H1 (cell line): ENCODE measurements around the gene STK36. TPM values are rescaled to one million over a fixed set of nuclear protein-coding genes. Genes with fewer than 3 reads are reported as not detected.

Source experiments
- CTCF ChIA-PET: fragments of 300-600 bp; sonication (Branson Sonifier 250); formaldehyde crosslinking; loops from one replicate; lab custom pipeline; 2021; ENCODE audit not compliant: partially characterized antibody; lab: Charles Lee
- POLR2A ChIA-PET: fragments of 300-600 bp; sonication (Branson Sonifier 250); formaldehyde crosslinking; loops from one replicate; lab custom pipeline; 2021; ENCODE audit warnings: inconsistent platforms; ENCODE audit not compliant: partially characterized antibody; lab: Charles Lee
- DNase-seq, 2 experiments: peaks; one replicate each; pipeline versions ENCODE4 v3.0.0 to v3.0.0-alpha.2; 2010 to 2022; ENCODE audit warnings: low spot score in 2 of 2, low read depth in 1 of 2, mixed read lengths in 1 of 2
- FAIRE-seq: peaks from 2 replicates; lab custom pipeline; 2011; peaks lifted over from hg19 to GRCh38; lab: Jason Lieb, UNC
- H2AFZ ChIP-seq: 2 replicates; pipeline ENCODE4 v1.8.1; 2012; ENCODE audit warnings: low read length, inconsistent platforms
- H2AK5ac ChIP-seq: 2 replicates; pipeline ENCODE4 v1.6.1; 2013; ENCODE audit warnings: low read depth, low read length
- H2BK120ac ChIP-seq: replicated peaks from 2 replicates; pipeline ENCODE3; 2013; ENCODE audit warnings: low read depth, low read length, inconsistent platforms
- H2BK12ac ChIP-seq: 2 replicates; pipeline ENCODE4 v1.6.1; 2013; ENCODE audit warnings: low read depth, low read length
- H2BK15ac ChIP-seq: 2 replicates; pipeline ENCODE4 v1.6.1; 2013; ENCODE audit warnings: low read length
- H2BK20ac ChIP-seq: 2 replicates; pipeline ENCODE4 v1.6.1; 2013; ENCODE audit warnings: low read length
- H2BK5ac ChIP-seq: 2 replicates; pipeline ENCODE4 v1.6.1; 2013; ENCODE audit warnings: low read depth, low read length
- H3K14ac ChIP-seq: 2 replicates; pipeline ENCODE4 v1.6.1; 2013; ENCODE audit warnings: inconsistent platforms; ENCODE audit not compliant: insufficient read length
- H3K18ac ChIP-seq: 2 replicates; pipeline ENCODE4 v1.6.1; 2013; ENCODE audit warnings: low read length; ENCODE audit errors: extremely low read depth
- H3K23ac ChIP-seq: 2 replicates; pipeline ENCODE4 v1.6.1; 2013; ENCODE audit warnings: inconsistent platforms; ENCODE audit not compliant: insufficient read length
- H3K23me2 ChIP-seq: 2 replicates; pipeline ENCODE4 v1.6.1; 2013; ENCODE audit warnings: low read depth, low read length
- H3K27ac ChIP-seq: 2 replicates; pipeline ENCODE4 v1.6.1; 2011; ENCODE audit warnings: low read depth, low read length, inconsistent platforms
- H3K27me3 ChIP-seq, 4 experiments: replicated peaks in 1 of 4; 1 replicate in 1 of 4; 2 replicates in 3 of 4; pipeline versions ENCODE4 v1.6.1 to v1.8.1; 2011 to 2013; ENCODE audit warnings: low read length in 3 of 4, mild to moderate bottlenecking in 3 of 4, inconsistent platforms in 2 of 4, mixed read lengths in 2 of 4, moderate library complexity in 1 of 4; ENCODE audit not compliant: control insufficient read depth in 3 of 4, insufficient read depth in 3 of 4; ENCODE audit errors: extremely low read depth in 1 of 4
- H3K36me3 ChIP-seq, 4 experiments: 2 replicates each; pipeline versions ENCODE4 v1.6.1 to v1.8.1; 2011 to 2013; ENCODE audit warnings: mild to moderate bottlenecking in 4 of 4, low read length in 3 of 4, moderate library complexity in 2 of 4, control low read depth in 1 of 4, inconsistent platforms in 1 of 4; ENCODE audit not compliant: insufficient read depth in 4 of 4, control insufficient read depth in 2 of 4
- H3K4ac ChIP-seq: replicated peaks from 2 replicates; pipeline ENCODE3; 2013; ENCODE audit warnings: low read length, low read depth, mixed read lengths, inconsistent platforms; ENCODE audit not compliant: insufficient read length
- H3K4me1 ChIP-seq, 4 experiments: replicated peaks in 1 of 4; 1 replicate in 1 of 4; 2 replicates in 3 of 4; pipeline versions ENCODE4 v1.6.1 to v1.8.1; 2011 to 2013; ENCODE audit warnings: low read length in 3 of 4, inconsistent platforms in 2 of 4, mixed read lengths in 1 of 4; ENCODE audit not compliant: insufficient read depth in 4 of 4, control insufficient read depth in 3 of 4
- H3K4me2 ChIP-seq, 2 experiments: 2 replicates each; pipeline versions ENCODE4 v1.6.1 to v1.8.1; 2011 to 2013; ENCODE audit warnings: low read depth in 2 of 2, low read length in 2 of 2, control low read depth in 1 of 2, inconsistent platforms in 1 of 2, mild to moderate bottlenecking in 1 of 2; ENCODE audit not compliant: insufficient read depth in 1 of 2
- H3K4me3 ChIP-seq, 4 experiments: fragments of 200-600, 300-600 bp in 1 of 4; sonication (generic), shearing (Covaris generic), sonication (Bioruptor Twin) in 1 of 4; 2 replicates each; pipeline versions ENCODE4 v1.5.1 to v1.8.1; 2011 to 2016; ENCODE audit warnings: low read length in 4 of 4, low read depth in 3 of 4, control low read depth in 2 of 4, inconsistent platforms in 2 of 4, mild to moderate bottlenecking in 2 of 4, mixed read lengths in 1 of 4, moderate library complexity in 1 of 4; ENCODE audit not compliant: insufficient read depth in 2 of 4; ENCODE audit errors: extremely low read depth in 1 of 4
- H3K56ac ChIP-seq: replicated peaks from 2 replicates; pipeline ENCODE3; 2013; ENCODE audit warnings: low read depth, mild to moderate bottlenecking, mixed read lengths, low read length, inconsistent platforms; ENCODE audit not compliant: insufficient read length
- H3K79me1 ChIP-seq: 2 replicates; pipeline ENCODE4 v1.6.1; 2013; ENCODE audit warnings: low read depth, low read length, control low read depth
- H3K79me2 ChIP-seq, 2 experiments: 2 replicates each; pipeline versions ENCODE4 v1.6.1 to v1.8.1; 2012 to 2013; ENCODE audit warnings: low read length in 2 of 2, mild to moderate bottlenecking in 2 of 2, inconsistent platforms in 1 of 2; ENCODE audit not compliant: insufficient read depth in 2 of 2, control insufficient read depth in 1 of 2
- H3K9ac ChIP-seq, 4 experiments: replicated peaks in 1 of 4; 1 replicate in 1 of 4; 2 replicates in 3 of 4; pipeline versions ENCODE4 v1.6.1 to v1.8.1; 2011 to 2013; ENCODE audit warnings: low read depth in 3 of 4, low read length in 3 of 4, control low read depth in 2 of 4, mild to moderate bottlenecking in 2 of 4, moderate library complexity in 2 of 4, inconsistent platforms in 1 of 4; ENCODE audit errors: extremely low read depth in 1 of 4
- H3K9me3 ChIP-seq, 2 experiments: 2 replicates each; pipeline versions ENCODE4 v1.6.1 to v1.8.1; 2012 to 2013; ENCODE audit warnings: mild to moderate bottlenecking in 2 of 2, moderate library complexity in 2 of 2, control low read depth in 1 of 2, inconsistent platforms in 1 of 2, low read depth in 1 of 2, low read length in 1 of 2, mixed read lengths in 1 of 2; ENCODE audit not compliant: insufficient read depth in 2 of 2
- H4K20me1 ChIP-seq, 2 experiments: replicated peaks in 1 of 2; 2 replicates each; pipeline versions ENCODE3 to v1.8.1; 2011 to 2013; ENCODE audit warnings: inconsistent platforms in 2 of 2, low read length in 2 of 2, mild to moderate bottlenecking in 1 of 2; ENCODE audit not compliant: insufficient read depth in 2 of 2, control insufficient read depth in 1 of 2
- H4K5ac ChIP-seq: 2 replicates; pipeline ENCODE4 v1.6.1; 2013; ENCODE audit warnings: low read length, low read depth, mixed read lengths, inconsistent platforms; ENCODE audit not compliant: insufficient read length
- H4K8ac ChIP-seq: 2 replicates; pipeline ENCODE4 v1.8.0; 2013; ENCODE audit warnings: mild to moderate bottlenecking, moderate library complexity, low read length, inconsistent platforms; ENCODE audit not compliant: insufficient read depth; ENCODE audit errors: extremely low read depth
- H4K91ac ChIP-seq: replicated peaks from 2 replicates; pipeline ENCODE3; 2013; ENCODE audit warnings: low read length, mixed read lengths, inconsistent platforms; ENCODE audit not compliant: insufficient read length
- CTBP2 ChIP-seq: IDR thresholded peaks from 2 replicates; pipeline ENCODE4 v1.7.0; 2011; ENCODE audit warnings: borderline replicate concordance, mild to moderate bottlenecking, moderate library complexity, mixed read lengths, low read length; ENCODE audit not compliant: insufficient read depth, insufficient read length
- EP300 ChIP-seq, 2 experiments: IDR thresholded peaks; 1 replicate in 1 of 2; 2 replicates in 1 of 2; pipeline ENCODE4 v1.6.1; 2011 to 2012; ENCODE audit warnings: low read depth in 2 of 2, low read length in 2 of 2, mild to moderate bottlenecking in 2 of 2, borderline replicate concordance in 1 of 2, inconsistent platforms in 1 of 2, moderate library complexity in 1 of 2
- POLR2AphosphoS5 ChIP-seq: IDR thresholded peaks from 2 replicates; pipeline ENCODE4 v1.6.1; 2011; ENCODE audit warnings: low read depth, low read length
- USF2 ChIP-seq: IDR thresholded peaks from 2 replicates; pipeline ENCODE4 v1.6.1; 2011; ENCODE audit warnings: low read length, improper control_type of control experiment
- WGBS, 2 experiments: shearing (Covaris generic) in 1 of 2; methylation state at CpG; one replicate each; pipeline versions ENCODE4 v1.1.6 to v1.1.7; 2013 to 2015; ENCODE audit warnings: low lambda C conversion rate in 2 of 2, mixed read lengths in 2 of 2, inconsistent platforms in 1 of 2, low coverage in 1 of 2, missing lambda C conversion rate in 1 of 2; ENCODE audit not compliant: insufficient replicate concordance in 2 of 2, insufficient coverage in 1 of 2, insufficient read length in 1 of 2; ENCODE audit errors: extremely low coverage in 1 of 2, missing lambda C conversion rate in 1 of 2; 5-methylcytosine and 5-hydroxymethylcytosine counted together
- polyA plus RNA-seq, 7 experiments: library from polyadenylated mRNA; depleted of rRNA in 3 of 7; stranded (reverse) in 5 of 7; unstranded in 2 of 7; fragments of >200 nt in 5 of 7; fragments of 200-250 nt in 2 of 7; gene quantifications; 1 replicate in 5 of 7; 2 replicates in 1 of 7; 4 replicates in 1 of 7; pipeline versions ENCODE4 v1.2.1 to v1.2.3, GENCODE V29; 2011 to 2013; ENCODE audit warnings: missing spikeins in 2 of 7, mixed read lengths in 2 of 7
- total RNA-seq: library from RNA; stranded (reverse); fragmentation: NEBNext Ultra II Directional; extraction: Animal tissue kit (Norgen Biotek cat#: 25700); gene quantifications from 2 replicates; pipeline ENCODE4 v1.2.1, GENCODE V29; 2021

Gene STK36
- total and polyA plus RNA-seq, 2 of the 8 experiments (the other 6 are each of a cell fraction or from before 2014, with no cell fraction given), result 41.4 to 57.6 TPM

DNA sequence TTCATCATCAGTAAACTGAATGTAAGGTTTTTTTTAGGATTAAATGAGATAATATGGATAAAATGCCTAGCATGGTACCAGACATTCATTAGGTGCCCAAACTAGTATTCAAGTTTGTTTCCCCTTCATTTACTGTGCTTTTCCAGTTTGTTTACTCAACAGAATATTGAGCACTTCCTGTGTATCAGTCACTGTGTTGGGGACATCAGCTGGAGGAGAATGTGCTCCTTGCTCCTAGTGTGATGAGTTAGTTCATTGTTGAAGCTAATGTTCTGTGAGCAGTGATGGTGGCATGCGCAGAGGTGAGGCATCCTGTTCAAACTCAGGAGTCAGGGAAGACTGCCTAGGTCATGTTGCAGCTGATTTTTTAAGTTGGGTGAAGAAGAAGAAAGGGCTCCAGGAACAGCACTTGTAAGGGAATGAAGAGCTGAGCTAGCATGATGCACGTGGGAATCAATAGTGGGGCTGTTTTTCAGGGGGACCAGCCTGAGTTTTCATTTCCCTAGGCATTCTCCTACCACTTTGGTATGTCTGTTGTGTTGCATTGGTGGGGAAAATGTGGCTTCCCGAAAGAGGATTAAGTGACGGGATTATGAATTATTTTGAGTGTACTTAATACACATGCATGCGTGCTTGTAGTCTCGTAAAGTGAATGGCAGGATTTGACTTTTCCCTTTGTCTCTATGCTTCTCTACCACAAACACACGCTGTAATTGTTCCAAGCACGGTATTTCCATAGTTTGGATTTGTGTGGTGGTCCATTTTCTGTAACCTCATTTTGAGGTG, 62.5 kb downstream of the STK36 start:
- POLR2A ChIA-PET, result interaction anchor here (0.6 kb wide), 1 partner anchor 12 kb away, joined by 4 read pairs; no protein-coding TSS in a partner anchor

More for the DNA sequence above, 62.5 kb downstream of the STK36 start:
- Histone ChIP-seq H3K23me2 (0 out of 2 replicates have a peak, but pooled peaks cover 2% of the 10 kb centered on the region), H3K36me3 (peaks cover 2 to 25% (median 10%) of the 10 kb centered on the region in 4 experiments; a peak in 7 of 8 replicates), H3K4me1 (peaks cover 0 to 17% (median 6%) of the 10 kb centered on the region in 4 experiments; a peak in 5 of 7 replicates), H3K4ac (no peak overlapping the region), H3K56ac (no peak overlapping the region), H4K8ac (no peak overlapping the region), H4K91ac (no peak overlapping the region), H3K4me3 (no peak overlapping the region), H3K79me1 (peaks cover 17% of the 10 kb centered on the region), H2AK5ac (no peak overlapping the region), H2BK12ac (no peak overlapping the region), H3K18ac (no peak overlapping the region), H3K79me2 (peaks cover 3 to 51% of the 10 kb centered on the region in 2 experiments), H3K14ac (no peak overlapping the region), H3K4me2 (no peak overlapping the region), H4K20me1 (peaks cover 0 to 14% of the 10 kb centered on the region in 2 experiments), H2BK120ac (no peak overlapping the region), H2BK5ac (no peak overlapping the region), H3K9ac (no peak overlapping the region), H4K5ac (no peak overlapping the region), H2AFZ (no peak overlapping the region), H3K27ac (no peak overlapping the region), H2BK20ac (no peak overlapping the region), H3K9me3 (no peaks in the 10 kb centered on the region), H2BK15ac (no peak overlapping the region), H3K27me3 (no peaks in the 10 kb centered on the region), H3K23ac (no peak overlapping the region)
- no peak for DNase-seq
- 92% methylated on average over 8 of the region's 8 CpGs; no CpG with 5 or more reads in 1 of the 2 experiments for WGBS, 2 experiments
- CTCF ChIA-PET, result interaction anchor here (2.2 to 3.5 kb wide), 2 partner anchors 24 to 113 kb away, joined by 6 to 17 read pairs; partner anchors contain the start of gene TTLL4
- FAIRE-seq, result no peak
- TF ChIP-seq POLR2AphosphoS5 (no peak), EP300 (IDR thresholded peaks at IDR 0.05; ENCODE audit: borderline replicate concordance in 1 of 2, low read depth in 2 of 2, low read length in 2 of 2) (no peak), CTBP2 (no peak), USF2 (no peak)
